T47D (cell line): ENCODE results near the gene PAPPA2.

Experiments used
- DNase-seq, 2 experiments: peaks; one replicate each; pipeline versions ENCODE4 v3.0.0 to v3.0.0-alpha.2; 2011 to 2012; ENCODE audit warnings: low read depth in 1 of 2, low spot score in 1 of 2
- JUND ChIP-seq: IDR thresholded peaks from 2 replicates; pipeline ENCODE4 v1.6.1; 2012; ENCODE audit warnings: low read depth
- in situ Hi-C: cut with HindIII; loops from 2 replicates; pipeline ENCODE4 v1.10.0; 2016; ENCODE audit warnings: low sequenced_read_pairs, low pct_unique_long_range_greater_than_20kb

The PAPPA2 gene

GRCh38 chr1:176460544-176461336 lies 2.2 kb upstream of the PAPPA2 start:
- TF ChIP-seq JUND, result no peak
- in situ Hi-C loops, result no loop called here
- no peak for DNase-seq

DNA sequence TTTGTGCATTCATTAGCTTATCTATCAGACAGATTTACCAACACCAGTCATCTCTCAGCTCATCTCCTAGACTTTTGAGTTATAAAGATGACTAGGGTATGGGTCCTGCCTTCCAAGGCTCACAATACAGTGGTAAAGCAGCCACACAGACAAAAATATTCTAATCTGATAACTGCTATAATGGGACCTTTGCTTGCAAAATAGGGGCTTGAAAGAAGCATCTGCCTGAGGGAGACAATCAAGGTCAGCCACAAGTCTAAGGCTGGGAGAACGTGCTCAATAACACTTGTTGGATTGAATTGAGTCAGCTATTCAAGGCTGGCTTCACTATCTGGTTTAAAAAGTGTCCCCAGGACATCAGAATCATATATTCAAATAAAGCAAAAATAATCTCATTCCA lies 1.4 kb upstream of the PAPPA2 start:
- in situ Hi-C loops, result no loop called here
- DNase-seq, result no peak
- no peak for TF ChIP-seq JUND

- in situ Hi-C loops, result no loop called here
- no peak for TF ChIP-seq JUND
- DNase-seq, result no peak
Measured at GRCh38 chr1:176466514-176466913, 3.5 kb downstream of the PAPPA2 start.

DNA sequence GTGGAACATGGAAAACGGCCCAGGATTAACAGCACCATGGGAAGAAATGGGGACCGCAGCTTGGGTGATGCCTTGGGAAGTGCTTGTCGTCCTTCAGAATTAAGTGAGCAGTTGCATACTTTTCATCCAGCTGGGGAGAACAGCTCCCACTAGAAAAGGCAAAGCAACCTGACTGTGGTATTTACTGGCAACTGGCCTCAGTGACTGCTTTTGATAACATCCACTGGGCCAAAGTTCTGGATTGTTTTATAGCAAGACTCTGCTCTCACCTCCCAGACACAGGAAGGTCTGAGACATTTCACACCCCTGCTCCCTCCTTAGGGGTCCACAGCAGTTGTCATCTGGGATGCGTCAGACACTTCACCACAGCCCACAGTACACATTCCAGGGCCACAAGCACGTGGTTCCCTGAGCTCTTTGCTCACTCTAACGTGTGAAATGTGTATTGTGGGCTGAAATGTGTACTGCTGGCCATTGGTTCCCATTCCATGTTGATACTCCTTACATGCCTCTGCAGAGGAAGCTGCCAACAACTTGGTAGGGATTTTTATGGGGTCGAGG lies 6.6 kb downstream of the PAPPA2 start:
- in situ Hi-C loops, result no loop called here
- no peak for TF ChIP-seq JUND
- no peak for DNase-seq

DNA sequence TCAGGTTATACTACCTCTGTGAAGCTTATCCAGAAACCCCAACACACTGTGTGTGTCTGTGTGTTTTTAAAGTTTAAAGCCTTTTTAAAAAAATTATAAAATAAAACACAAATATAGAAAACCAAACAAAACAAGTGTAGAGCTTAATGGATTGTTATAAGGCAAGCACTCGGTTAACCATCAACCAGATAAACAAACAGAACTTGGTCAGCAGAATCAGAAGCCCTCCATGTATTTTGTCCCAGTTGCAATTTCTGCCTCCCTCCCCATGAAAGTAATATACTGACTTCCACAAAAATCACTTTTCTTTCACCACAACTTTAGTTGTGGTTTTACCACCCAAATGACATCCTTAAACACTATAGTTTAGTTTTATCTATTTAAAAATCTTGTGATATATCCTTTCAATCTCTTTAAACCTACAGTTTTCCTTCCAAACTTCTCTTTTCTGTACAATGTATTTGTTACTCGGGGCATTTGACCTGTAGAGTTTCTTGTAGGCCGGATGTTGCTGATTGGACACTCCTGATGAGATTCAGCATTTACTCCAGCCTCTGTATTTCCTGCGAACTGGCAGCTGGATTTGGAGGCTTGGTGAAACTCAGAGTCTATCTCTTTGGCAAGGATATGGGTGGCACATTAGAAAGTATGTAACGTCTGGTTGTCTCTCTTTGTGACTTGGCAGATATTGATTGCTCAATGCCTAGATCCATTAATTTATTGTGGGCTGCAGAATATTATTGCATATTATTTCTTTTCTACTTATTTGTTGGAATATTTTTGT lies 8.6 kb downstream of the PAPPA2 start:
- in situ Hi-C loops, result no loop called here
- TF ChIP-seq JUND, result no peak
- DNase-seq, result no peak

DNA sequence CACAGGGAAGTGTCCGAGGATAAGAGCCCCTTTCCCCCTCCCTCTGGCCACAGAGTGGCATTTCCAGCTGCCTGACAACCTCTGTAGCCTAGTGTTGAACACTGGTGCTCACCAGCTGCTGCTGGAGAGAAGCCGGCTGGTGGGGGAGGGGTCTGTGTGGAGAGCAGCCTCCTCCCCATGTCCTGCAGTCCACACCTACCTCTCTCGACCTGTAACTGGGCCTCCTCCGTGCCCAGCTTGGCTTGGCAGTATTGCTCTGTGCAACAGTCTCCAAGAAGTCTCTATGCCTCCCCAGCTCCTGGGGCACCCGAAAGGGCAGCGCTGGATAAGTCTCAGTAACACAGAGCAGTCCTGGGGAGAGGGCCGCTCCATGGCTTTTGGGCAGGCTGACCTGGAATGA lies 17.0 kb downstream of the PAPPA2 start:
- TF ChIP-seq JUND, result no peak
- no peak for DNase-seq
- in situ Hi-C loops, result no loop called here

DNA sequence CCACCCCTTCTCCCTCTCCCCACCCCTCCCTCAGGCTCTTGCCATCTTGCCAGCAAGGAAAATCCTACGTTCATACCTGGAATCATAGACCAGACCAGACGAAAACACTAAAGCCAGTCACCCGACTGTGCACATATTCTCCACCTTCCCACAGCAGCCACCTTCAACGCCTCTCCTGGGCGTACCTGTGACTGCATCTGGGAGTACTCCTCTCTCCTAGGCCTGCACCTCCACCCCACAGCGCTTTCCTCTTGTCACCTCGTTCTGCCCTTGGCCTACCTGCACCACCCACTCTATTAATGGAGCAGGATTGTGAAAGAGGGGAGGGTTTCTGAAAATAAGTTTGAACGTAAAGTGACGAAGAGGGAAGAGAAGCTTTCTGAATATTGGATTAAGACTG lies 17.8 kb downstream of the PAPPA2 start:
- no peak for TF ChIP-seq JUND
- no peak for DNase-seq
- in situ Hi-C loops, result no loop called here

- in situ Hi-C loops, result no loop called here
- no peak for DNase-seq
- no peak for TF ChIP-seq JUND
Measured at GRCh38 chr1:176485083-176485482, 22.1 kb downstream of the PAPPA2 start.

- no peak for DNase-seq
- in situ Hi-C loops, result no loop called here
- TF ChIP-seq JUND, result no peak
Measured at GRCh38 chr1:176494436-176494835, 31.5 kb downstream of the PAPPA2 start.

- in situ Hi-C loops, result no loop called here
- TF ChIP-seq JUND, result no peak
- DNase-seq, result no peak
Measured at GRCh38 chr1:176499671-176500070, 36.7 kb downstream of the PAPPA2 start.

DNA sequence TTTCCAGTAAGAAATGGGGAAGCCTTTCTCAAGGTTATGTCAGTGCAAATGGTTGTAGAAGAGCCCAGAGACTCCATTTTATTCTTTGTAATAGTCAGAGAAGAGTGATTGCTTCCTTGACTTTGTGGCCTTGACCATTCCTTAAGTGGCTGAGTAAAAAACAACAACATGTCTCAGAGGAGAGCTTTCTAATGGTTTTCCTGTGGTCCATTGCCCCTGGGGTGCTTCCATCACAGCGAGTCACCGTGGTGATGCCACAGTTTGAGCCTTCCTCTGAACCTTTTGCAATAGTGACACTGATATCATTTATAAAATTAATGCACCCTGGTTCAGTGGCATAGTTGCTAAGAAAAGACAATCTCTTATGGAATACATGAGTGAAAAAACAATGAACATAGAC lies 38.6 kb downstream of the PAPPA2 start:
- no peak for DNase-seq
- no peak for TF ChIP-seq JUND
- in situ Hi-C loops, result no loop called here

DNA sequence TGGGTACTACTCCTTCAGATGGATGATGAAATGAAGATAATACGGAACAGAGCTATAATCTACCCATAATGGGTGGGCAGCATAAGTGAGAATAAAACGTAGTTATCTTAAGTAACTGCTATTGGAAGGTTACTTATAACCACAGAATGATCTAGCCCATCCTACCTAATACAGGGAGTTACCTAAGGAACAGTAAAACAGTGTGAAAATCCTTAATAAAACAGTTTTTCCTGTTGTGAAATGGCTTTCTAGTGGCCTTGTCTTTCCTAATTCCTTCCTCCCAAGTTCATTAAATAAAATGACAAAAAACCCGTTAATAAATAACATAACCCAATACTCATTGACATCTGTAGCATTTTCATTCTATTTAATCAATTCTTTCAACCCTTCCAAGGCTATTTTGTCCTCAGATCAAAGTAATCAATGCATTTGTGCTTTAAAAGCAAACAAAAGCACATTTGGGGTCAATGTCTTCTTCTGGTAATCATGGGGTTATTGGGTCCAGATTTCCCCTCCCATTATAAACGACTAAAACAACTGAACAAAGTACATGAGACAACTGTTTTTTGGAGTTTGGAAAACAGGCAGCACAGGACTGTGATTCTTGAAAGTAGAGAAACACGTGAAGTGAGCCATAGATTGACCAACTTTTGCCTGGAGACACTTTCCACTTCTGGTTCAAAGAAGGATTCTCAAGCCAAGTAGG lies 42.0 kb downstream of the PAPPA2 start:
- in situ Hi-C loops, result no loop called here
- TF ChIP-seq JUND, result no peak
- DNase-seq, result no peak
